LNCaP clone FGC (cell line): ENCODE data around the gene KCNIP1.

ENCODE experiments used
- DNase-seq: peaks from one replicate; pipeline ENCODE4 v3.0.0-alpha.2; 2011; ENCODE audit warnings: low read depth
- H3K4me3 ChIP-seq: 2 replicates; pipeline ENCODE4 v1.5.1; 2011; ENCODE audit warnings: mild to moderate bottlenecking, low read depth, low read length, control low read depth
- CTCF ChIP-seq: IDR thresholded peaks from 2 replicates; pipeline ENCODE4 v1.5.1; 2012; ENCODE audit warnings: mild to moderate bottlenecking; ENCODE audit not compliant: control insufficient read depth, insufficient read depth; ENCODE audit errors: extremely low read depth

KCNIP1 gene

DNA sequence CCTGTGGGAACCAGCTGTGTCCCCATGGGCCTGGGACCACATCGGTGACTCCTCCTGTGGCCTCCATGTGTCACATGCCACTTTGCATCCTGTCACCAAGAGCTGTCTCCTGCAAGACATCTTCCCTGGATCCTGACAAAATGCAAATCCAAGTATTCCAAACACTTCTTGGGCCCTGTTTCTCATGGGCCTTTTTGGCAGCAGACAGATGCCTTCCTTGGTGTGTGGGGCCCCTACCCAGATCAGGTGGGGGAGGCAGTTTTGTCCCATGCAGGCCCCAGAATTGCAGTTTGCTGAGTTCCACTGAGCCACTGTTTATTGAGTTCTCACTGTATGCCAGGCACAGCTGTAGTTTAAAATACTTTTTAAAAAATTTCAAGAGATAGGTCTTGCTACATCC is 217.2 kb downstream of the KCNIP1 start:
- no peak overlapping the region for H3K4me3 ChIP-seq
- DNase-seq, result no peak
- no peak for TF ChIP-seq CTCF

- DNase-seq, result no peak
Observed at GRCh38 chr5:170721681-170722080, 217.9 kb downstream of the KCNIP1 start.

DNA sequence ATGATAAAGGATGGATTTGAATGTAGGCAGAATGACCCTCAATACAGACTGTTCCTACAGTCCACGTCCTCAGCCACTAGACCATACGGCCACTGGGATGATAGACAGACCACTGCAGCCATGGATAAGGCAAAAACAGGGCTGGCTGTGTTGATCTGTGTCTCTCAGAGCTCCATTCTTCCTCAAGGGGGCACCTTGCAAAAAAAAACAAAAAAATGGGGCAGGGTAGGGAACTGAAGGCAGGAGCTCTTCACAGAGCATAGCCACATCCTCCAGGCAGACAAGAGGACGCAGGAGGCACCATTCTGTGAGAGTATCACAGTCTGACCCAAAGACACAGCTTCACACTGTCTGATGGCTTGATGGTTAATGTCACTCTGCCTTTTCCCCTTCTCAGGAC is 218.5 kb downstream of the KCNIP1 start:
- H3K4me3 ChIP-seq, result no peak overlapping the region
- no peak for TF ChIP-seq CTCF
- no peak for DNase-seq

More at GRCh38 chr5:170721681-170722080, 217.9 kb downstream of the KCNIP1 start:
- H3K4me3 ChIP-seq, result no peak overlapping the region
- TF ChIP-seq CTCF, result no peak

- H3K4me3 ChIP-seq, result no peak overlapping the region
- no peak for TF ChIP-seq CTCF
- no peak for DNase-seq
Observed at GRCh38 chr5:170731052-170731451, 227.2 kb downstream of the KCNIP1 start.

GRCh38 chr5:170732685-170733084 is 228.9 kb downstream of the KCNIP1 start:
- DNase-seq, result no peak
- no peak for TF ChIP-seq CTCF
- no peak overlapping the region for H3K4me3 ChIP-seq

DNA sequence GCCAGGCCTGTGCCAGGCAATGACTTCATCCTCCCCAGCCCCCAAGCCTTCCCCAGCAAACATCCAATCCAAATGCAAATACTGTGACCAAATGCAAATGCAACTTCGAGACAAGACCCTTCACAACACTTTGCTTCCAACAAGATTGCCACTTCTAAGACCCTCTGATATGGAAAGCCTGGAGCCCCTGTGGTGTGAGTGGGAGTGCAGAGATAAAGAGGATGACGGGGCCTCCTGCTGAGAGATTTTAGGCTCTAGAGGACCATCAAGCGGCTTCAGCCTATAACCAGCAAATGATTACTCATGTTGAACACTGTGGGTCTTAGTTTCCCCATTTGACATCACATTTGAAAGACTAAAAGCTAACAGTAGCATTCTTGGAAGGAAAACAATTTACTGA is 233.1 kb downstream of the KCNIP1 start:
- no peak overlapping the region for H3K4me3 ChIP-seq
- TF ChIP-seq CTCF, result no peak
- no peak for DNase-seq

DNA sequence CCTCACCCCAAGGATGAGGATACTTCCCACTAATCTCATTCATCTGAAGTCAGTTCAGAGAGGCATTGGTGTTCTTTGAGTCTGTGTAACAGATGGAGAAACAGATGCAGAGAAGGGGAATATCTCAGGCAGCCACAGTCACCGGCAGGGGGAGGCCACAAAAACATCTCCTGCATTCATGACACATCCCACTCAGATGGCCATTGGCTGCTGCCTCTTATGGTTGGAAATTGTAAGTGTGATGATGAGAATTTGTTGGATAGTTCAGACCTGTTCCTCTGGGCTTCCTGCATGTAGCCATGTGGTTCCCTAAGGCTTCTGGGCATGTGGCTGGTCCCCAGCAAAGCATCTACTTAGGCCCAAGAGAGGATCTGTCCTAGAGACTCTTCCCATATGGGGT is 233.8 kb downstream of the KCNIP1 start:
- no peak for TF ChIP-seq CTCF
- no peak overlapping the region for H3K4me3 ChIP-seq
- no peak for DNase-seq
